ENCODE measurements around the gene ZBTB43.

ZBTB43 gene

GRCh38 chr9:126876531-126876930 lies 71.7 kb downstream of the ZBTB43 start:
- TF ChIP-seq GATA2 (IDR thresholded peaks at IDR 0.05; ENCODE audit: low read depth, low read length), result no peak
- no peak for TF ChIP-seq GATA3 (IDR thresholded peaks at IDR 0.05; ENCODE audit: low read depth, low read length)

- TF ChIP-seq GATA3 (IDR thresholded peaks at IDR 0.05; ENCODE audit: low read depth, low read length) (no peak), GATA2 (IDR thresholded peaks at IDR 0.05; ENCODE audit: low read depth, low read length) (no peak)
Observed at GRCh38 chr9:126877418-126877817, 72.6 kb downstream of the ZBTB43 start.

- TF ChIP-seq GATA2 (IDR thresholded peaks at IDR 0.05; ENCODE audit: low read depth, low read length) (no peak), GATA3 (IDR thresholded peaks at IDR 0.05; ENCODE audit: low read depth, low read length) (no peak)
Observed at GRCh38 chr9:126879288-126879687, 74.4 kb downstream of the ZBTB43 start.

GRCh38 chr9:126880226-126880946 lies 75.5 kb downstream of the ZBTB43 start:
- TF ChIP-seq GATA2 (IDR thresholded peaks at IDR 0.05; ENCODE audit: low read depth, low read length), result no peak
- no peak for TF ChIP-seq GATA3 (IDR thresholded peaks at IDR 0.05; ENCODE audit: low read depth, low read length)

- no peak for TF ChIP-seq GATA3 (IDR thresholded peaks at IDR 0.05; ENCODE audit: low read depth, low read length)
- TF ChIP-seq GATA2 (IDR thresholded peaks at IDR 0.05; ENCODE audit: low read depth, low read length), result no peak
Observed at GRCh38 chr9:126880947-126881332, 76.1 kb downstream of the ZBTB43 start.

- TF ChIP-seq GATA3 (IDR thresholded peaks at IDR 0.05; ENCODE audit: low read depth, low read length) (no peak), GATA2 (IDR thresholded peaks at IDR 0.05; ENCODE audit: low read depth, low read length) (no peak)
Observed at GRCh38 chr9:126882746-126883145, 77.9 kb downstream of the ZBTB43 start.

- TF ChIP-seq GATA2 (IDR thresholded peaks at IDR 0.05; ENCODE audit: low read depth, low read length) (no peak), GATA3 (IDR thresholded peaks at IDR 0.05; ENCODE audit: low read depth, low read length) (no peak)
Observed at GRCh38 chr9:126883636-126884035, 78.8 kb downstream of the ZBTB43 start.

- TF ChIP-seq GATA2 (IDR thresholded peaks at IDR 0.05; ENCODE audit: low read depth, low read length) (no peak), GATA3 (IDR thresholded peaks at IDR 0.05; ENCODE audit: low read depth, low read length) (no peak)
Observed at GRCh38 chr9:126885131-126885641, 80.3 kb downstream of the ZBTB43 start.

- TF ChIP-seq GATA2 (IDR thresholded peaks at IDR 0.05; ENCODE audit: low read depth, low read length), result no peak
- no peak for TF ChIP-seq GATA3 (IDR thresholded peaks at IDR 0.05; ENCODE audit: low read depth, low read length)
Observed at GRCh38 chr9:126886034-126886822, 81.4 kb downstream of the ZBTB43 start.

- no peak for TF ChIP-seq GATA2 (IDR thresholded peaks at IDR 0.05; ENCODE audit: low read depth, low read length)
- TF ChIP-seq GATA3 (IDR thresholded peaks at IDR 0.05; ENCODE audit: low read depth, low read length), result no peak
Observed at GRCh38 chr9:126886897-126887296, 82.1 kb downstream of the ZBTB43 start.

Data from SH-SY5Y (cell line).